ENCODE results near the gene HEPACAM. TPM values are rescaled to one million over a fixed set of nuclear protein-coding genes. Genes with fewer than 3 reads are reported as not detected.

Gene HEPACAM
- total RNA-seq, 4 donors from 2014 or later, result not detected

DNA sequence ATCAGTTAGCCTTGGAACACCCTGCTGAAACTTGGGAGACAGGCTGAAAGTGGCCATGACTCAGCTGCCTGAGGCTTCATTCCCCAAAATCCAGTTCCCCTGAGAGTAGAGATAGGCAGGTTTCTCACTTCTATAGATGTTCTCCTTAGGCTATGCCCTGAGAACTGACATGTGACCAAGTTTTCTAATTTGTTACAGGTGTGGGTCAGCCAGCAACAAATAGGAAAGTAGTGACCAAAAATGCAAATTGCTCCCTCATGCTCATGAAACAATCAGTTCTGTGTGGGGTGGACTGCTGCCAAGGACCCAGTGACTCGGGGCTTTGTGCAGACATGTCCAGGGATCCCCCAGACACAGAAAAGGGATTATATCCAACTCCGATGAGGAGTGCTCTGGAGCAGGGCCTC, 10.9 kb upstream of the HEPACAM start:
- no peak overlapping the region for H3K27ac ChIP-seq
- H3K27me3 ChIP-seq, result no peaks in the 10 kb centered on the region
- H3K4me1 ChIP-seq, result no peaks in the 10 kb centered on the region
- H3K9me3 ChIP-seq, result no peaks in the 10 kb centered on the region
- no peaks in the 10 kb centered on the region for H3K36me3 ChIP-seq
- no peak overlapping the region for H3K4me3 ChIP-seq
- no peak for DNase-seq
- TF ChIP-seq, protein P1, sequence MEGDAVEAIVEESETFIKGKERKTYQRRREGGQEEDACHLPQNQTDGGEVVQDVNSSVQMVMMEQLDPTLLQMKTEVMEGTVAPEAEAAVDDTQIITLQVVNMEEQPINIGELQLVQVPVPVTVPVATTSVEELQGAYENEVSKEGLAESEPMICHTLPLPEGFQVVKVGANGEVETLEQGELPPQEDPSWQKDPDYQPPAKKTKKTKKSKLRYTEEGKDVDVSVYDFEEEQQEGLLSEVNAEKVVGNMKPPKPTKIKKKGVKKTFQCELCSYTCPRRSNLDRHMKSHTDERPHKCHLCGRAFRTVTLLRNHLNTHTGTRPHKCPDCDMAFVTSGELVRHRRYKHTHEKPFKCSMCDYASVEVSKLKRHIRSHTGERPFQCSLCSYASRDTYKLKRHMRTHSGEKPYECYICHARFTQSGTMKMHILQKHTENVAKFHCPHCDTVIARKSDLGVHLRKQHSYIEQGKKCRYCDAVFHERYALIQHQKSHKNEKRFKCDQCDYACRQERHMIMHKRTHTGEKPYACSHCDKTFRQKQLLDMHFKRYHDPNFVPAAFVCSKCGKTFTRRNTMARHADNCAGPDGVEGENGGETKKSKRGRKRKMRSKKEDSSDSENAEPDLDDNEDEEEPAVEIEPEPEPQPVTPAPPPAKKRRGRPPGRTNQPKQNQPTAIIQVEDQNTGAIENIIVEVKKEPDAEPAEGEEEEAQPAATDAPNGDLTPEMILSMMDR (IDR thresholded peaks at IDR 0.05), result no peak
- no peak for TF ChIP-seq POLR2A (IDR thresholded peaks at IDR 0.05)
- intact Hi-C loops (cut with DNase I; ENCODE audit: low total_unique reads), result no loop called here

DNA sequence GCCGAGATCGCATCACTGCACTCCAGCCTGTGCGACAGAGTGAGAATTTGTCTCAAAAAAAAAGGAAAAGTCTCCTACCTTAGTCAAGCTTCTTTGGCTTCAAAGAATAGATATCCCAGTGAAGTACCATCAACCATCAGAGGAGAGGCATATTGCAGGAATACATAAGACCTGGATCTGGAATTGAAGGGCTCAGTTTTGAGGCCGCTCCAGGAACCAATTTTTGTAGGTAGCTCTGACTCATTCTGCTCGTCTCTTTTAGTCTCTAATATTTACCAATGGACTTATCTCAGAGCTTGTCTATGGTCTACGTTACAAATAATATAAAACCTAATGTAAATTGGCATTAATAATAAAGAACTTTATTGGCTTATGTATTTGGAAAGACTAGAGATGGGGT, 10.0 kb upstream of the HEPACAM start:
- Histone ChIP-seq H3K27me3 (no peaks in the 10 kb centered on the region), H3K27ac (no peak overlapping the region), H3K36me3 (no peaks in the 10 kb centered on the region), H3K4me1 (no peaks in the 10 kb centered on the region), H3K9me3 (no peaks in the 10 kb centered on the region), H3K4me3 (no peak overlapping the region)
- DNase-seq, result no peak
- TF ChIP-seq, protein P1 (IDR thresholded peaks at IDR 0.05), result no peak
- no peak for TF ChIP-seq POLR2A (IDR thresholded peaks at IDR 0.05)
- intact Hi-C loops (cut with DNase I; ENCODE audit: low total_unique reads), result no loop called here

DNA sequence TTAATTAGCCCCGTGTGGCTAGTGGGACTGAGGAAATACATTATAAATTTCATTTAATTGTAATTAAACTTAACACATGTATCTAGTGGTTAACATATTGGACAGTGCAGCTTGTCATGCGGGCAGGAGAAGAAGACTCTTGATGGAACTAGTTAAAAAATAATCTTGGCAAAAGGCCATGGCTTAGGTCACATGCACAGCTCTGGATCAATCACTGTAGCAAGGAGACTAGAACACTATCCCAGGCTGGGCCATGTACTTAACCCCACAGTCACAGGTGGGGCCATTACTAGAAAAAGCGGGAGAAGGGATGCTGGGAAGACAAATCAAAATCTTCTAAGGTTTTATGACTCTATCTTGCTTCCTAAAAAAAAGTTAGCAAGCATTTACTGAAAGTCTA, 8.7 kb upstream of the HEPACAM start:
- Histone ChIP-seq H3K4me1 (no peaks in the 10 kb centered on the region), H3K4me3 (no peak overlapping the region), H3K36me3 (no peaks in the 10 kb centered on the region), H3K27me3 (no peaks in the 10 kb centered on the region), H3K9me3 (no peaks in the 10 kb centered on the region), H3K27ac (no peak overlapping the region)
- DNase-seq, result no peak
- intact Hi-C loops (cut with DNase I; ENCODE audit: low total_unique reads), result no loop called here
- no peak for TF ChIP-seq POLR2A (IDR thresholded peaks at IDR 0.05)
- TF ChIP-seq, protein P1 (IDR thresholded peaks at IDR 0.05), result no peak

DNA sequence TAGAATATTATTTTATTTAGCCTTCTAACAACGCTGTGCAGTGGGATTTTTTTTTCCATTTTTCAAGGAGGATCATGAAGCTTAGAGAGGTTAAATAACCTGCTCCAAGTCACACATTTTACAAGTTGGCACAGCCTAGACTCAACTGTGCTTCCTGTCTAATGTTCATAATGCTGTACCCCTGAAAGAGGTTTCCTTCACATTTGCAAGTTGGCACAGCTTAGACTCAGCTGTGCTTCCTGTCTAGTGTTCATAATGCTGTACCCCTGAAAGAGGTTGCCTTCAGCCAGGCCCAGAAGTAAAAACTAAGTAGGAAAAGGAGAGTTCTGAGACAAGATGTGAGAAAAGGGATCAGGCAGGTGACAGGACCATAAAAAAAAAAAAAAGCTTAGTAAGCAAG, 7.9 kb upstream of the HEPACAM start:
- H3K36me3 ChIP-seq, result no peaks in the 10 kb centered on the region
- H3K27ac ChIP-seq, result no peak overlapping the region
- H3K4me3 ChIP-seq, result no peak overlapping the region
- H3K4me1 ChIP-seq, result no peaks in the 10 kb centered on the region
- TF ChIP-seq POLR2A (IDR thresholded peaks at IDR 0.05), result no peak
- TF ChIP-seq, protein P1 (IDR thresholded peaks at IDR 0.05), result no peak
- no peaks in the 10 kb centered on the region for H3K27me3 ChIP-seq
- no peaks in the 10 kb centered on the region for H3K9me3 ChIP-seq
- intact Hi-C loops (cut with DNase I; ENCODE audit: low total_unique reads), result no loop called here
- no peak for DNase-seq

DNA sequence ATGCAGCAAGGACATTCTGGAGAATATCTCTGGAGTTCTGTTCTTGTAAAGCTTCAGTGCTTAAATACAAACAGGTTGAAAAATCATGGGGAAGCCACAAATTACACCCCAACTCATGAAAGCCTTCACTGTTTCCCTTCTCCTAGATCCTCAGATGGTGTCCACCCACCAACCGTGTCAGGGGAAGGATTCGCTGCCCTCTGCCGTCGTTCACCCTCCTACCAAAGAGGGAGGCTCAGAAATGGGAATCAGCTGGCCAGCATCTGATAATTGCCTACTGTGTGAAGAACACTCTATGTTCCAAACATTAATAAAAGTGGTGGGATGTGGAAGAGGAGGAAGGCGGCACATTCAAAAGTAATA, 7.4 kb upstream of the HEPACAM start:
- intact Hi-C loops (cut with DNase I; ENCODE audit: low total_unique reads), result no loop called here
- no peak for TF ChIP-seq POLR2A (IDR thresholded peaks at IDR 0.05)
- TF ChIP-seq, protein P1 (IDR thresholded peaks at IDR 0.05), result no peak
- H3K27ac ChIP-seq, result no peak overlapping the region

More for the DNA sequence above, 7.4 kb upstream of the HEPACAM start:
- no peaks in the 10 kb centered on the region for H3K4me1 ChIP-seq
- no peaks in the 10 kb centered on the region for H3K36me3 ChIP-seq
- no peaks in the 10 kb centered on the region for H3K9me3 ChIP-seq
- no peaks in the 10 kb centered on the region for H3K27me3 ChIP-seq
- no peak for DNase-seq
- H3K4me3 ChIP-seq, result no peak overlapping the region
